H9 (cell line): ENCODE measurements around the gene SLC29A1. TPM values are rescaled to one million over a fixed set of nuclear protein-coding genes. Genes with fewer than 3 reads are reported as not detected.

Experiments used
- DNase-seq: peaks from one replicate; pipeline ENCODE4 v3.0.0-alpha.2; 2017
- H2AFZ ChIP-seq: one replicate; pipeline ENCODE4 v1.6.1; 2013; ENCODE audit warnings: mild to moderate bottlenecking, low read length, control low read depth, moderate library complexity
- H2AK5ac ChIP-seq: 2 replicates; pipeline ENCODE4 v1.6.1; 2013; ENCODE audit warnings: low read length, control low read depth, mixed read lengths; ENCODE audit not compliant: insufficient read length
- H2BK120ac ChIP-seq: one replicate; pipeline ENCODE4 v1.6.1; 2013; ENCODE audit warnings: low read depth, mild to moderate bottlenecking, low read length, control low read depth, inconsistent platforms; ENCODE audit not compliant: poor library complexity, severe bottlenecking
- H2BK12ac ChIP-seq: 2 replicates; pipeline ENCODE4 v1.6.1; 2013; ENCODE audit warnings: low read length, control low read depth, mixed read lengths, low read depth; ENCODE audit not compliant: insufficient read length
- H2BK15ac ChIP-seq: 2 replicates; pipeline ENCODE4 v1.6.1; 2013; ENCODE audit warnings: low read depth, low read length, control low read depth
- H2BK20ac ChIP-seq: one replicate; pipeline ENCODE4 v1.6.1; 2013; ENCODE audit warnings: low read depth, mild to moderate bottlenecking, low read length, control low read depth, inconsistent platforms; ENCODE audit not compliant: poor library complexity, severe bottlenecking
- H2BK5ac ChIP-seq: 2 replicates; pipeline ENCODE4 v1.6.1; 2013; ENCODE audit warnings: low read length, control low read depth, mixed read lengths; ENCODE audit not compliant: insufficient read length
- H3K14ac ChIP-seq: 2 replicates; pipeline ENCODE4 v1.6.1; 2013; ENCODE audit warnings: low read length, control low read depth; ENCODE audit not compliant: insufficient read depth
- H3K18ac ChIP-seq: 2 replicates; pipeline ENCODE4 v1.6.1; 2013; ENCODE audit warnings: low read depth, mild to moderate bottlenecking, mixed read lengths, low read length, control low read depth; ENCODE audit not compliant: insufficient read length
- H3K23ac ChIP-seq: 2 replicates; pipeline ENCODE4 v1.6.1; 2013; ENCODE audit warnings: low read length, control low read depth, mixed read lengths, low read depth; ENCODE audit not compliant: insufficient read length
- H3K23me2 ChIP-seq: 2 replicates; pipeline ENCODE4 v1.6.1; 2013; ENCODE audit warnings: low read depth, mild to moderate bottlenecking, mixed read lengths, low read length, control low read depth; ENCODE audit not compliant: insufficient read length, poor library complexity, severe bottlenecking
- H3K27ac ChIP-seq: 2 replicates; pipeline ENCODE4 v1.5.1; 2013; ENCODE audit warnings: low read length, control low read depth, mixed read lengths, low read depth; ENCODE audit not compliant: insufficient read length
- H3K27me3 ChIP-seq: 2 replicates; pipeline ENCODE4 v1.6.1; 2013; ENCODE audit warnings: low read length, control low read depth, inconsistent platforms; ENCODE audit not compliant: insufficient read depth
- H3K4ac ChIP-seq: 2 replicates; pipeline ENCODE4 v1.6.1; 2013; ENCODE audit warnings: low read depth, mild to moderate bottlenecking, control low read depth, inconsistent platforms, low read length, moderate library complexity
- H3K4me1 ChIP-seq: 2 replicates; pipeline ENCODE4 v1.6.1; 2013; ENCODE audit warnings: low read length, control low read depth, inconsistent platforms; ENCODE audit not compliant: insufficient read depth
- H3K4me2 ChIP-seq: 2 replicates; pipeline ENCODE4 v1.6.1; 2013; ENCODE audit warnings: low read length, control low read depth, mixed read lengths; ENCODE audit not compliant: insufficient read length, insufficient read depth
- H3K56ac ChIP-seq: 2 replicates; pipeline ENCODE4 v1.6.1; 2013; ENCODE audit warnings: low read depth, mild to moderate bottlenecking, mixed read lengths, low read length, control low read depth; ENCODE audit not compliant: insufficient read length
- H3K79me1 ChIP-seq: 2 replicates; pipeline ENCODE4 v1.6.1; 2013; ENCODE audit warnings: low read depth, mild to moderate bottlenecking, moderate library complexity, low read length, control low read depth, inconsistent platforms; ENCODE audit not compliant: insufficient read depth, poor library complexity, severe bottlenecking
- H3K79me2 ChIP-seq: 2 replicates; pipeline ENCODE4 v1.6.1; 2013; ENCODE audit warnings: low read length, control low read depth, inconsistent platforms; ENCODE audit not compliant: insufficient read depth
- H3K9ac ChIP-seq: 2 replicates; pipeline ENCODE4 v1.6.1; 2013; ENCODE audit warnings: low read length, control low read depth, mixed read lengths; ENCODE audit not compliant: insufficient read length; ENCODE audit errors: extremely low read depth
- H3K9me3 ChIP-seq: one replicate; pipeline ENCODE4 v1.6.1; 2013; ENCODE audit warnings: low read depth, low read length, inconsistent platforms; ENCODE audit not compliant: control insufficient read depth
- H3T11ph ChIP-seq: one replicate; pipeline ENCODE4 v1.6.1; 2013; ENCODE audit warnings: mild to moderate bottlenecking, low read length, control low read depth, inconsistent platforms
- H4K20me1 ChIP-seq: one replicate; pipeline ENCODE4 v1.6.1; 2013; ENCODE audit not compliant: control insufficient read depth, insufficient read length, insufficient read depth
- H4K5ac ChIP-seq: 2 replicates; pipeline ENCODE4 v1.6.1; 2013; ENCODE audit warnings: low read depth, mild to moderate bottlenecking, mixed read lengths, low read length, control low read depth; ENCODE audit not compliant: insufficient read length
- H4K8ac ChIP-seq: replicated peaks from 2 replicates; pipeline ENCODE4 v1.6.1; 2013; ENCODE audit warnings: low read length, control low read depth, mixed read lengths, low read depth; ENCODE audit not compliant: insufficient read length
- H4K91ac ChIP-seq: 2 replicates; pipeline ENCODE4 v1.6.1; 2013; ENCODE audit warnings: low read depth, mild to moderate bottlenecking, moderate library complexity, mixed read lengths, low read length, control low read depth; ENCODE audit not compliant: insufficient read length
- H3K27ac Mint-ChIP-seq, 3 experiments: 2 replicates in 2 of 3; 3 replicates in 1 of 3; pipeline ENCODE4 v1.8.0; 2020 to 2021; ENCODE audit warnings: mixed read lengths in 3 of 3, mild to moderate bottlenecking in 1 of 3, moderate library complexity in 1 of 3
- H3K27me3 Mint-ChIP-seq: 2 replicates; pipeline ENCODE4 v1.8.0; 2021; ENCODE audit warnings: low read depth, mild to moderate bottlenecking, moderate library complexity, mixed read lengths
- H3K36me3 Mint-ChIP-seq, 3 experiments: 2 replicates in 2 of 3; 3 replicates in 1 of 3; pipeline ENCODE4 v1.8.0; 2020 to 2021; ENCODE audit warnings: low read depth in 3 of 3, mixed read lengths in 3 of 3; ENCODE audit not compliant: insufficient read depth in 1 of 3
- H3K4me1 Mint-ChIP-seq, 2 experiments: 2 replicates each; pipeline ENCODE4 v1.8.0; 2020; ENCODE audit warnings: mixed read lengths in 2 of 2
- H3K4me3 Mint-ChIP-seq, 2 experiments: 2 replicates in 1 of 2; 3 replicates in 1 of 2; pipeline ENCODE4 v1.8.0; 2020 to 2021; ENCODE audit warnings: mild to moderate bottlenecking in 2 of 2, mixed read lengths in 2 of 2, moderate library complexity in 1 of 2
- H3K9me3 Mint-ChIP-seq, 2 experiments: 2 replicates in 1 of 2; 3 replicates in 1 of 2; pipeline ENCODE4 v1.8.0; 2020; ENCODE audit warnings: mild to moderate bottlenecking in 2 of 2, mixed read lengths in 2 of 2, moderate library complexity in 1 of 2
- CTCF ChIP-seq: fragments of 200-600 bp; sonication (generic); conservative IDR thresholded peaks from 3 replicates; pipeline ENCODE4 v1.8.0; 2021; ENCODE audit warnings: antibody characterized with exemption, mild to moderate bottlenecking
- WGBS: extraction: QIAGEN DNeasy Blood & Tissue Kit; methylation state at CpG from one replicate; pipeline ENCODE4 v1.1.7; 2013; ENCODE audit warnings: missing lambda C conversion rate, low lambda C conversion rate, mixed read lengths; ENCODE audit not compliant: insufficient read length; ENCODE audit errors: extremely low coverage; 5-methylcytosine and 5-hydroxymethylcytosine counted together
- total RNA-seq: library from RNA; stranded (reverse); gene quantifications from 2 replicates; pipeline ENCODE4 v1.2.1, GENCODE V29; 2021

SLC29A1 gene
- total RNA-seq, 1 experiment from 2014 or later: 124 TPM

- H3K79me2 ChIP-seq: no peaks in the 10 kb centered on the region
- no peak overlapping the region for H4K91ac ChIP-seq
- no peak for DNase-seq
- Mint-ChIP-seq H3K9me3 (no peaks in the 10 kb centered on the region), H3K4me1 (peaks cover 14 to 16% of the 10 kb centered on the region in 2 experiments), H3K36me3 (no peaks in the 10 kb centered on the region; a peak in 1 of 7 replicates), H3K27me3 (no peaks in the 10 kb centered on the region; the same call in 1 of the 2 replicates), H3K27ac (0 out of 7 replicates have a peak overlapping the region, but pooled peaks of 2 of the 3 experiments have one; percentile 3 to 4), H3K4me3 (no peak overlapping the region)
- no peak overlapping the region for H3K14ac ChIP-seq
- H3K23ac ChIP-seq: no peak overlapping the region
- H3K23me2 ChIP-seq: no peaks in the 10 kb centered on the region
- no peak overlapping the region for H2BK12ac ChIP-seq
- H3K9me3 ChIP-seq: no peaks in the 10 kb centered on the region
- no peak overlapping the region for H4K8ac ChIP-seq
- H3T11ph ChIP-seq: no peak overlapping the region
- H3K4me1 ChIP-seq: peaks cover 4% of the 10 kb centered on the region; the same call in 1 of the 2 replicates
- H2BK5ac ChIP-seq: no peak overlapping the region
- H2BK15ac ChIP-seq: no peak overlapping the region
- H3K18ac ChIP-seq: no peak overlapping the region
- no peak overlapping the region for H3K4me2 ChIP-seq
- H3K79me1 ChIP-seq: no peaks in the 10 kb centered on the region
- no peak for TF ChIP-seq CTCF
- H3K56ac ChIP-seq: no peak overlapping the region
- H3K4ac ChIP-seq: no peak overlapping the region
- no peak overlapping the region for H2BK20ac ChIP-seq
- no peaks in the 10 kb centered on the region for H3K27me3 ChIP-seq
- H3K9ac ChIP-seq: no peak overlapping the region
- WGBS: no CpG with 5 or more reads among the region's 4 CpGs
- no peak overlapping the region for H2AK5ac ChIP-seq
- no peak overlapping the region for H4K5ac ChIP-seq
- H4K20me1 ChIP-seq: no peaks in the 10 kb centered on the region
- no peak overlapping the region for H3K27ac ChIP-seq
- no peak overlapping the region for H2AFZ ChIP-seq
- no peak overlapping the region for H2BK120ac ChIP-seq
These were observed 44.3 kb upstream of the SLC29A1 start for GRCh38 chr6:44179072-44179536.
